ENCODE measurements around the gene BRF1. TPM values are rescaled to one million over a fixed set of nuclear protein-coding genes. Genes with fewer than 3 reads are reported as not detected.

Gene BRF1
- total and polyA plus RNA-seq, 2 experiments from 2014 or later, result 23.6 to 35.9 TPM

- Histone ChIP-seq H2AFZ (no peak overlapping the region), H3K9me2 (replicated peaks; ENCODE audit: insufficient read depth) (no peaks in the 10 kb centered on the region), H3K4me1 (ENCODE audit: insufficient read depth) (peaks cover 5% of the 10 kb centered on the region), H3K79me2 (no peaks in the 10 kb centered on the region), H3K9me3 (ENCODE audit: low read depth) (no peaks in the 10 kb centered on the region), H3K27me3 (peaks cover 21% of the 10 kb centered on the region), H4K20me1 (ENCODE audit: insufficient read depth, poor library complexity, severe bottlenecking) (no peaks in the 10 kb centered on the region), H3K4me3 (no peak overlapping the region), H3K27ac (no peak overlapping the region), H3K36me3 (replicated peaks; ENCODE audit: insufficient read depth, low read depth) (no peaks in the 10 kb centered on the region), H3K4me2 (peak overlapping the region; percentile 82)
- no peak for TF ChIP-seq EZH2 (IDR thresholded peaks at IDR 0.05; ENCODE audit: borderline replicate concordance)
- TF ChIP-seq CTCF (IDR thresholded peaks at IDR 0.05; ENCODE audit: poor library complexity), result peak; percentile 56
- 25% methylated on average over 19 of the region's 54 CpGs for WGBS (ENCODE audit: low lambda C conversion rate, missing lambda C conversion rate)
- DNase-seq (ENCODE audit: low spot score), result peak; percentile 40
Measured at GRCh38 chr14:105168979-105169507, 131.8 kb downstream of the BRF1 start.

GRCh38 chr14:105168496-105168978 is 132.3 kb downstream of the BRF1 start, which contains the start of gene JAG2:
JAG2 (minus strand) TSS chr14:105168776; CDS start chr14:105168420, 356 bp downstream.
- Histone ChIP-seq H3K27ac (no peak within 1 kb of the TSS), H3K4me1 (ENCODE audit: insufficient read depth) (peaks cover 5% of the 10 kb centered on the region), H4K20me1 (ENCODE audit: insufficient read depth, poor library complexity, severe bottlenecking) (no peaks in the 10 kb centered on the region), H3K36me3 (replicated peaks; ENCODE audit: insufficient read depth, low read depth) (no peaks in the 10 kb centered on the region), H3K79me2 (no peaks in the 10 kb centered on the region), H3K4me3 (peak within 1 kb of the TSS; percentile 36), H3K9me2 (replicated peaks; ENCODE audit: insufficient read depth) (no peaks in the 10 kb centered on the region), H3K9me3 (ENCODE audit: low read depth) (no peaks in the 10 kb centered on the region), H2AFZ (no peak within 1 kb of the TSS), H3K4me2 (peak within 1 kb of the TSS; percentile 94), H3K27me3 (peaks cover 21% of the 10 kb centered on the region)
- TF ChIP-seq EZH2phosphoT487 (IDR thresholded peaks at IDR 0.05; ENCODE audit: low read depth, severe bottlenecking, unreplicated experiment), result no peak
- no peak for TF ChIP-seq EZH2 (IDR thresholded peaks at IDR 0.05; ENCODE audit: borderline replicate concordance)
- TF ChIP-seq CTCF (IDR thresholded peaks at IDR 0.05; ENCODE audit: poor library complexity), result no peak
- peak; percentile 56 for DNase-seq (ENCODE audit: low spot score)
- WGBS (ENCODE audit: low lambda C conversion rate, missing lambda C conversion rate), result 0% methylated on average over 15 of the region's 84 CpGs

- H3K4me3 ChIP-seq, result peak overlapping the region; percentile 36
- H3K4me1 ChIP-seq (ENCODE audit: insufficient read depth), result peaks cover 5% of the 10 kb centered on the region
- no peaks in the 10 kb centered on the region for H3K79me2 ChIP-seq
- no peak overlapping the region for H2AFZ ChIP-seq
- no peaks in the 10 kb centered on the region for H3K9me3 ChIP-seq (ENCODE audit: low read depth)
- DNase-seq (ENCODE audit: low spot score), result no peak
- H3K9me2 ChIP-seq (replicated peaks; ENCODE audit: insufficient read depth), result no peaks in the 10 kb centered on the region
- TF ChIP-seq EZH2phosphoT487 (IDR thresholded peaks at IDR 0.05; ENCODE audit: low read depth, severe bottlenecking, unreplicated experiment) (no peak), EZH2 (IDR thresholded peaks at IDR 0.05; ENCODE audit: borderline replicate concordance) (no peak), CTCF (IDR thresholded peaks at IDR 0.05; ENCODE audit: poor library complexity) (no peak)
- no peaks in the 10 kb centered on the region for H3K36me3 ChIP-seq (replicated peaks; ENCODE audit: insufficient read depth, low read depth)
- peak overlapping the region; percentile 94 for H3K4me2 ChIP-seq
- no peak overlapping the region for H3K27ac ChIP-seq
- no CpG with 5 or more reads among the region's 46 CpGs for WGBS (ENCODE audit: low lambda C conversion rate, missing lambda C conversion rate)
- H3K27me3 ChIP-seq, result peaks cover 21% of the 10 kb centered on the region
- H4K20me1 ChIP-seq (ENCODE audit: insufficient read depth, poor library complexity, severe bottlenecking), result no peaks in the 10 kb centered on the region
Measured at GRCh38 chr14:105168093-105168420, 132.7 kb downstream of the BRF1 start.

All from hepatocyte (in vitro differentiated cells).